Coronary artery (tissue), 2 donors: ENCODE data around the gene RHO.

Source experiments
- DNase-seq: peaks from one replicate; pipeline ENCODE4 v3.0.0-alpha.2; 2017; ENCODE audit warnings: low spot score
- H3K27ac ChIP-seq, 2 donors: fragments of 200-600 bp; sonication (generic); one replicate each; pipeline ENCODE4 v1.5.1; 2016 to 2019
- H3K4me3 ChIP-seq: fragments of 200-600 bp; sonication (generic); 2 replicates; pipeline ENCODE4 v1.5.1; 2016; ENCODE audit warnings: mild to moderate bottlenecking, moderate library complexity
- TF ChIP-seq, protein P1 (sequence below): fragments of 200-600 bp; sonication (generic); IDR thresholded peaks from one replicate; pipeline ENCODE4 v1.5.1; 2019; ENCODE audit warnings: antibody characterized with exemption

The RHO gene

DNA sequence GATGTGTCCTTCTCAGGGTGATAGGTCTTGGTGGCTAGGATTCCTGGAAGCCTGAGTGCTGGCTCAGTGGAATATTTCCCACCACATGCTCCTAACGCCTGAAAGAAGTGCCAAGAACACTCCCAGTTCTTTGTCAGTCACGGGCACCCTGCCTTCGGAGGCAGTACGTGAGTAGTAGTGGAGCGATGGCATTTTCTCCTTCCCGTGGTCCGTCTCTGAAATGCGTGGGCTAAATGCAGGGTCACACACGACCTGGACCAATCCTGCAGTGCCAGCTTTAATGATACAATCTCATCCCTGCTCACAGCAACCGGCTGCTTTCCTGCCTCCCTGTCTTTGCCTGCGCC lies 29.1 kb downstream of the RHO start:
- Histone ChIP-seq H3K27ac (peak overlapping the region; percentile 89), H3K4me3 (no peak overlapping the region)
- TF ChIP-seq, protein P1, sequence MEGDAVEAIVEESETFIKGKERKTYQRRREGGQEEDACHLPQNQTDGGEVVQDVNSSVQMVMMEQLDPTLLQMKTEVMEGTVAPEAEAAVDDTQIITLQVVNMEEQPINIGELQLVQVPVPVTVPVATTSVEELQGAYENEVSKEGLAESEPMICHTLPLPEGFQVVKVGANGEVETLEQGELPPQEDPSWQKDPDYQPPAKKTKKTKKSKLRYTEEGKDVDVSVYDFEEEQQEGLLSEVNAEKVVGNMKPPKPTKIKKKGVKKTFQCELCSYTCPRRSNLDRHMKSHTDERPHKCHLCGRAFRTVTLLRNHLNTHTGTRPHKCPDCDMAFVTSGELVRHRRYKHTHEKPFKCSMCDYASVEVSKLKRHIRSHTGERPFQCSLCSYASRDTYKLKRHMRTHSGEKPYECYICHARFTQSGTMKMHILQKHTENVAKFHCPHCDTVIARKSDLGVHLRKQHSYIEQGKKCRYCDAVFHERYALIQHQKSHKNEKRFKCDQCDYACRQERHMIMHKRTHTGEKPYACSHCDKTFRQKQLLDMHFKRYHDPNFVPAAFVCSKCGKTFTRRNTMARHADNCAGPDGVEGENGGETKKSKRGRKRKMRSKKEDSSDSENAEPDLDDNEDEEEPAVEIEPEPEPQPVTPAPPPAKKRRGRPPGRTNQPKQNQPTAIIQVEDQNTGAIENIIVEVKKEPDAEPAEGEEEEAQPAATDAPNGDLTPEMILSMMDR, result no peak
- DNase-seq, result no peak

DNA sequence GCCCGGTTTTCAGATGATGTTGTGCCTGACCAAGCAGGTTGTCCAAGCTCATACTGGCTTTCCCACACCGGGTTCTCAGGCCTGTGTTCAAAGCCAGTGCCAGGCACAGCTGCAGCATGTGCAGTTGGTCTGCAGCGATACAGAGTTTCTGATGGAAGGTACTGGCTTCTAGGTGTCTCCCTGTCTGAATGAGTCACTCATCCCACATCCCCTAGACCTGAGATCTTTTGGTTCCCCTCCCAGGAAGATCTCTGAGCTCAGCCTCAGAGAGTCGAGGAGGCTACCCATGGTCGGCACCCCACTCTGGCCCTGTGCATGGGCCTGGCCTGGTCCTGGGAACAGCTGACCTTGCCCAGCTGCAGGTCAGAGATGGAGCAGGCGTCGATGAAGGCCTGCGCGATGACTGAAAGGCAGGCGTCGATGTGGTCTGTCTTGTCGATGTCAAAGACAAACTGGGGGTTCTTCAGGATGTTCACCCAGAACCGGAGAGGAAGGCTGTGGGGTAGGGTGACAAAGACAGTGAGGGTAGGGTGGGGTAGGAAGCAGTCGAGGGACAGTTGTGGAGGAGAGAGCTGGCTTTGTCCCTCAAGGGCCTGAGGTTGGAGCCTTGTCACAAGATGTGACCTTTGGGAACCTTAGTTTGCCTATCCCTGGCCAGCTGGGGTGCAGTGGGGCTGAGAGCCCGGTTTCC lies 29.8 kb downstream of the RHO start:
- TF ChIP-seq, protein P1, result no peak
- Histone ChIP-seq H3K27ac (peak overlapping the region; percentile 89), H3K4me3 (no peak overlapping the region)
- no peak for DNase-seq

DNA sequence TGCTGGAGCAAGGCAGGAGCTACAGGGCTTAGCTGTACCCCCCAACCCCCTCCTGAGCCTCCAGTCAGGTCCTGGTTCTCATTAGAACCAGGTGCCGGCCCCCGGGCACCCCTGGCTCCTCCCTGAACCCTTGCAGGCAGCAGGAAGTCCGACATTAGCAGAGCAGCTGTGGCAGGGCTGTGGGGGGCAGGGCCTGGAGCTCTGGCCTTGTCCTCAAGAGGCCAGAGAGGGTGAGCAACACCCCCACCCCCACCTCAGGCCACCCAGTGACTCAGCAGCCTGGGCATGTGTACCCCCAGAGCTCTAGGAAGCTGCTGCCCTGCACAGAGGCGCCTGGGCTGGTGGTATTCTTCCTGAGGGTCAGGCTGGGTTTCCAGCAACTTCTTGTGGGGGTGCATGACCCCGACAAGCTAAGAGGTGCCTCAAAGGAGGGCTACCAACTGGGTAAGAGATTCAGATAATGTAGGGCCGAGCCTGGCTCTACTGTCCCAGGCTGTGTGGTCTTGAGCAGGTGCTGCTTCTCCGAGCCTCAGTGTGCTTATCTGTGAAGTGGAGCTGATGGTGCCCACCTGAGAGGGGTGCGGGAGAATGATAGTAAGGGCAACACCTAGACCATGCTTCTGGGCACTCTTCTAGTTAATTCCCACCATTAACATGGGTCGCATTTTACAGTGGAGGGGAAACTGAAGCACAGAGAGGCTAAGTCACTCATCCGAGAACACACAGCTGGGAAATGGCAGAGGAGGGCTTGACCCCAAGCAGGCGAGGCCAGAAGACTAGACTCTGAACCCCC lies 30.5 kb downstream of the RHO start:
- no peak for DNase-seq
- TF ChIP-seq, protein P1, result no peak
- Histone ChIP-seq H3K27ac (peak overlapping the region; percentile 89), H3K4me3 (no peak overlapping the region)

DNA sequence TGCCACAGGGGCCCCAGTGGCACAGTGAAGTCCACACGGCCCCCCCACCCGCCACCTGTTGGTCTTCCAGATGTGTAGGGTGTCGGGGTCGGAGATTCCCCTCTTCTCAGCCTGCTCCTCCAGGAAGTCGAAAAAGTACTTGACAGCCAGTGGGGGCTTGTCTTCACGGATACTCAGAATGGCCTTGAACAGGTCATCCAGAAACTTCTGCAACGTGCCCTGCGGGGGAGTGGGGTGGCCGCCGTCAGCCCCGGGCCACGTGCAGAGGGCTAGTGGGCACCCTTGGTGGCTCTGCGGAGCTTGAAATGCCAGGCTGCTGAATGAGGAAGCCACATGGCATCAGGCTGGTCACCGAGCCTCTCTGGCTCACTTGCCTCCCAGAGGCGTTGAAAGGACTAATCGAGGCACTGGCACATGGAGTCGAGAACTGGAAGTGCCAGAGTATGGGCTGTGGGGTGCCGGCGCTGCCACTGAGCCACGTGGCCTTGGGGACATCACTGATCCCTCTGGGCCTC lies 31.2 kb downstream of the RHO start:
- Histone ChIP-seq H3K27ac (peak overlapping the region; percentile 89), H3K4me3 (no peak overlapping the region)
- no peak for DNase-seq
- TF ChIP-seq, protein P1, result no peak

DNA sequence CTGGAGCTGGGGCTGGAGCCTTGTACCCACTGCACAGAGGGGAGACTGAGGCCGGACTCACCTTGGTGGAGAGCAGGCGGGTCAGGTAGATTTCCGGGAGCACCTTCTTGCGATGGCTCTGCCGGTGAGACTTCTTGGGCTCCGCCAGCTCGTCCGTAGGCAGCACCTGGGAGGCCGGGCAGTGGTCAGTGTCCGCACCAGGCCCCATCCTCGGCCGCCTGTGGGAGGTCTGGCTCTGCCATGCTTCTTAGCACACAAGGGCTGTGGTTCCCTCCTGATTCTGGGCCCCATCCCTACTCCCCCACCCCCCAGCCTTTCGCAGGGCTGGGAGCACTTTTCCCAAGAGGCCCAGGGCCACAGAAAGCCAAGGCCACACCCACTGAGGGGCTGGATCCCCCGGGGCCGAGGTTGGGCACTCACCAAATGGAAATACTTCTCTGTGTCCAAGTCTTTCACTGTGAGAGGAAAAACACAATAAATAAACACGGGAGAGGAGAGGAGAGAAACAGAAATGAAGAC lies 31.9 kb downstream of the RHO start:
- TF ChIP-seq, protein P1, result no peak
- Histone ChIP-seq H3K4me3 (peak overlapping the region; percentile 42), H3K27ac (peak overlapping the region; percentile 89)
- DNase-seq, result peak; percentile 91

DNA sequence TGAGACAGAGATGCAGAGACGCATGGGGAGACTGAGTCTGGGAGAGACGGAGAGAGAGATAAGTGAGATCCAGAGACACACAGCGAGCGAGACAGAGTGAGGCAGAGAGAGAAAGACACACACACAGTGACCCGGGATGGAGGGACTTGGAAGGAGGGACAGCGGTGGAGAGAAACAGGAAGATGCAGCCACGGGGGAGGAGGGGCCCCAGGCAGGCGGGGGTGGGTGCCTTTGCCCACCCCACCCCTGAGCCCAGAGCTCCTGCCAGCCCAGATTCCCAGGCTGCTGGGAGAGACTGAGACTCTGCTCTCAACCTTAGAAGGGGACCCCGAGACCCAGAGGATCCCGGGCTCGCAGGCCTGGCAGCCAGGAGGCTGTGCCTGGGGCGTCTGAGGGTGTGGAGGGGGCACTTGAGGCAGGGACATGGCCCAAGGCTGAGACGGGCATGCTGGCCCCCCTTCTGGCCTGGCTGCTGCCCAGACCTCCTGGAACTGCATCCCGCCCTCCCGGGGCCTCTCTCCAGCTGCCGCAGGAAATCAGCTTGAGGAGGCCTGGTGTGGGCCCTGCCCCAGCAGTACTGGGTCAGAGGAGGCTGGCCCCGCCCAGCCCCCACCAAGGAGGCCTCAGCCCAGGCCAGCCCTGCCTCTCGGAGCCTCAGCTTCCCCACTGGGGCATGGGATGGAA lies 32.6 kb downstream of the RHO start:
- TF ChIP-seq, protein P1, result no peak
- peak; percentile 93 for DNase-seq
- peak overlapping the region; percentile 42 for H3K4me3 ChIP-seq
- H3K27ac ChIP-seq, result peak overlapping the region; percentile 89
